ENCODE results near the gene RNF222. TPM values are rescaled to one million over a fixed set of nuclear protein-coding genes. Genes with fewer than 3 reads are reported as not detected.

Gene RNF222
- total RNA-seq, 2 donors from 2014 or later, result not detected

- Histone ChIP-seq H3K27ac (ENCODE audit: low read depth, low read length) (no peak overlapping the region), H3K36me3 (ENCODE audit: control insufficient read depth, insufficient read depth, low read length) (peaks cover 17% of the 10 kb centered on the region), H3K9me3 (ENCODE audit: control insufficient read depth, low read length) (no peaks in the 10 kb centered on the region), H3K4me1 (ENCODE audit: control insufficient read depth, insufficient read depth, low read length) (no peaks in the 10 kb centered on the region), H3K27me3 (ENCODE audit: control insufficient read depth, insufficient read depth, low read length, poor library complexity, severe bottlenecking) (no peaks in the 10 kb centered on the region), H3K4me3 (ENCODE audit: low read length) (no peak overlapping the region), H3K9ac (ENCODE audit: extremely low read depth, low read length, poor library complexity, severe bottlenecking) (no peak overlapping the region)
- Mint-ChIP-seq H3K27ac (no peak overlapping the region), H3K9me3 (peaks cover 4% of the 10 kb centered on the region), H3K4me1 (peaks cover 8% of the 10 kb centered on the region), H3K36me3 (ENCODE audit: low read depth) (peaks cover 46% of the 10 kb centered on the region), H3K27me3 (ENCODE audit: insufficient read depth) (no peaks in the 10 kb centered on the region), H3K4me3 (no peak overlapping the region)
- WGBS, 2 experiments (ENCODE audit: insufficient coverage in 1 of 2, insufficient read length in 1 of 2), result 90 to 93% methylated on average over 2 to 3 of the region's 3 CpGs
- no peak for DNase-seq
- no peak for TF ChIP-seq CTCF (conservative IDR thresholded peaks at IDR 0.05)
These were observed 29.4 kb downstream of the RNF222 start for GRCh38 chr17:8368193-8368592.

- Mint-ChIP-seq H3K27me3 (ENCODE audit: insufficient read depth) (no peaks in the 10 kb centered on the region), H3K36me3 (ENCODE audit: low read depth) (peaks cover 32% of the 10 kb centered on the region), H3K4me3 (no peak overlapping the region), H3K4me1 (peaks cover 9% of the 10 kb centered on the region), H3K9me3 (peaks cover 2% of the 10 kb centered on the region), H3K27ac (no peak overlapping the region)
- Histone ChIP-seq H3K36me3 (ENCODE audit: control insufficient read depth, insufficient read depth, low read length) (peaks cover 17% of the 10 kb centered on the region), H3K9ac (ENCODE audit: extremely low read depth, low read length, poor library complexity, severe bottlenecking) (no peak overlapping the region), H3K27me3 (ENCODE audit: control insufficient read depth, insufficient read depth, low read length, poor library complexity, severe bottlenecking) (no peaks in the 10 kb centered on the region), H3K9me3 (ENCODE audit: control insufficient read depth, low read length) (no peaks in the 10 kb centered on the region), H3K4me3 (ENCODE audit: low read length) (no peak overlapping the region), H3K27ac (ENCODE audit: low read depth, low read length) (no peak overlapping the region), H3K4me1 (ENCODE audit: control insufficient read depth, insufficient read depth, low read length) (no peaks in the 10 kb centered on the region)
- 100% methylated on average over 1 to 2 of the region's 2 CpGs for WGBS, 2 experiments (ENCODE audit: insufficient coverage in 1 of 2, insufficient read length in 1 of 2)
- TF ChIP-seq CTCF (conservative IDR thresholded peaks at IDR 0.05), result no peak
- no peak for DNase-seq
These were observed 31.4 kb downstream of the RNF222 start for GRCh38 chr17:8366231-8366630.

GRCh38 chr17:8365143-8365542 is 32.5 kb downstream of the RNF222 start:
- Mint-ChIP-seq H3K9me3 (peaks cover 2% of the 10 kb centered on the region), H3K4me1 (peaks cover 14% of the 10 kb centered on the region), H3K27ac (no peak overlapping the region), H3K36me3 (ENCODE audit: low read depth) (peaks cover 27% of the 10 kb centered on the region), H3K27me3 (ENCODE audit: insufficient read depth) (no peaks in the 10 kb centered on the region), H3K4me3 (no peak overlapping the region)
- Histone ChIP-seq H3K36me3 (ENCODE audit: control insufficient read depth, insufficient read depth, low read length) (peaks cover 14% of the 10 kb centered on the region), H3K9ac (ENCODE audit: extremely low read depth, low read length, poor library complexity, severe bottlenecking) (no peak overlapping the region), H3K9me3 (ENCODE audit: control insufficient read depth, low read length) (no peaks in the 10 kb centered on the region), H3K27ac (ENCODE audit: low read depth, low read length) (no peak overlapping the region), H3K4me1 (ENCODE audit: control insufficient read depth, insufficient read depth, low read length) (no peaks in the 10 kb centered on the region), H3K4me3 (ENCODE audit: low read length) (no peak overlapping the region), H3K27me3 (ENCODE audit: control insufficient read depth, insufficient read depth, low read length, poor library complexity, severe bottlenecking) (no peaks in the 10 kb centered on the region)
- 83 to 85% methylated on average over 1 of the region's 1 CpG for whole genome bisulfite sequencing, 2 experiments (ENCODE audit: insufficient coverage in 1 of 2, insufficient read length in 1 of 2)
- DNase-seq, result no peak
- no peak for TF ChIP-seq CTCF (conservative IDR thresholded peaks at IDR 0.05)
